ENCODE data around the gene SPACA7.

The SPACA7 gene

DNA sequence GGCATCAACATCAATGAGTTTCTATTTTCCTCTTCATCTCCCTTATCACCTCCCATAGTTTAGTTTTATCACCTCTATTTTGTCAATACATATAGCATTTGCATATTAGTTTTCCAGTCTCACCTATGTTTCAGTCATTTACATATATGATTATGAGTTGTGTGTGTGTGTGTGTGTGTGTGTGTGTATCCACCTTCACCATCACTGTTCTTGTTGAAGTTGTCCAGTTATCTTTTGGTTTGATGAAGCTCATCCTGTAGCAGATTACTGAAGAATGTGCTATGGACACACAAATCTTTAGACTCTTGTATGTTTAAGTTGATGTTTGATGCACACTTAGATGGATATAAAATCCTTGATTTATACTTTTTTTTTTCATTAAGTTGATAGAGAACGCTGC is 40.5 kb downstream of the SPACA7 start:
- no peak for TF ChIP-seq CSRNP3 (CRISPR knock-in tag; IDR thresholded peaks at IDR 0.05)
- TF ChIP-seq ARNTL (CRISPR knock-in tag; IDR thresholded peaks at IDR 0.05; ENCODE audit: borderline replicate concordance, low read depth), result no peak
- no peak for TF ChIP-seq CREB5 (CRISPR knock-in tag; IDR thresholded peaks at IDR 0.05; ENCODE audit: low read depth)
- no peak for TF ChIP-seq TSHZ2 (CRISPR knock-in tag; IDR thresholded peaks at IDR 0.05)
- TF ChIP-seq ZNF565 (CRISPR knock-in tag; conservative IDR thresholded peaks at IDR 0.05; ENCODE audit: low read depth), result no peak
- TF ChIP-seq ESRRG (CRISPR knock-in tag; IDR thresholded peaks at IDR 0.05), result no peak
- TF ChIP-seq POU6F1 (CRISPR knock-in tag; IDR thresholded peaks at IDR 0.05; ENCODE audit: borderline replicate concordance, low read depth), result no peak
- TF ChIP-seq ZNF8 (CRISPR knock-in tag; IDR thresholded peaks at IDR 0.05), result no peak
- TF ChIP-seq ZFP30 (CRISPR knock-in tag; IDR thresholded peaks at IDR 0.05), result no peak
- TF ChIP-seq TCF4 (CRISPR knock-in tag; IDR thresholded peaks at IDR 0.05; ENCODE audit: borderline replicate concordance), result no peak
- TF ChIP-seq OSR1 (CRISPR knock-in tag; IDR thresholded peaks at IDR 0.05), result no peak
- TF ChIP-seq ZNF70 (CRISPR knock-in tag; IDR thresholded peaks at IDR 0.05), result no peak
- TF ChIP-seq PPARA (CRISPR knock-in tag; IDR thresholded peaks at IDR 0.05; ENCODE audit: borderline replicate concordance), result no peak
- no peak for TF ChIP-seq RARB (CRISPR knock-in tag; IDR thresholded peaks at IDR 0.05)
- TF ChIP-seq ZC3H10 (CRISPR knock-in tag; IDR thresholded peaks at IDR 0.05), result no peak
- no peak for TF ChIP-seq ZFP3 (CRISPR knock-in tag; IDR thresholded peaks at IDR 0.05)
- no peak for TF ChIP-seq BACH2 (CRISPR knock-in tag; IDR thresholded peaks at IDR 0.05; ENCODE audit: borderline replicate concordance)
- no peak for TF ChIP-seq GLIS3 (CRISPR knock-in tag; IDR thresholded peaks at IDR 0.05)
- no peak for TF ChIP-seq PATZ1 (CRISPR knock-in tag; IDR thresholded peaks at IDR 0.05; ENCODE audit: borderline replicate concordance)
- no peak for ATAC-seq

DNA sequence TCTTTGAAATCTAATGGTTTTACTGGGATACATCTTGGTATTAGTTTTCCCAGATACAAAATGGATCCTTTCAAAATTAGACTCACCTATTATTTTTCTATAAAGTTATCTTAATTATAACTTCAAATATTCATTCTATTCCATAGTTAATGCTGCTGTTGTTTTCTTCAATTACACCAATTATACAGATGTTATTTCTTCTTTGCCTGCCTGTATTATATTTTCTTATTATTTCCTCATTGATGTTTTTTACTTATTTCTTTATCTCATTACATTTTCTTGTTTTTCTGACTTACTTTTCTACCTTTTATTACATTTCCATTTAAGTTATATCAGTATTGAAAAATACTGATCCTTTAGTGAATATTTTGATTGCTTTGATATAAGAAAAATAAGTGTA is 40.9 kb downstream of the SPACA7 start:
- no peak for ATAC-seq
- no peak for TF ChIP-seq CSRNP3 (CRISPR knock-in tag; IDR thresholded peaks at IDR 0.05)
- no peak for TF ChIP-seq ZFP3 (CRISPR knock-in tag; IDR thresholded peaks at IDR 0.05)
- no peak for TF ChIP-seq RARB (CRISPR knock-in tag; IDR thresholded peaks at IDR 0.05)
- no peak for TF ChIP-seq TOX (CRISPR knock-in tag; IDR thresholded peaks at IDR 0.05; ENCODE audit: borderline replicate concordance)
- no peak for TF ChIP-seq ZC3H10 (CRISPR knock-in tag; IDR thresholded peaks at IDR 0.05)
- TF ChIP-seq CSDC2 (CRISPR knock-in tag; IDR thresholded peaks at IDR 0.05), result no peak
- no peak for TF ChIP-seq PPARA (CRISPR knock-in tag; IDR thresholded peaks at IDR 0.05; ENCODE audit: borderline replicate concordance)
- no peak for TF ChIP-seq TSHZ2 (CRISPR knock-in tag; IDR thresholded peaks at IDR 0.05)
- no peak for TF ChIP-seq OSR1 (CRISPR knock-in tag; IDR thresholded peaks at IDR 0.05)
- no peak for TF ChIP-seq PATZ1 (CRISPR knock-in tag; IDR thresholded peaks at IDR 0.05; ENCODE audit: borderline replicate concordance)
- TF ChIP-seq ZNF8 (CRISPR knock-in tag; IDR thresholded peaks at IDR 0.05), result no peak
- no peak for TF ChIP-seq CREB5 (CRISPR knock-in tag; IDR thresholded peaks at IDR 0.05; ENCODE audit: low read depth)
- TF ChIP-seq ZNF565 (CRISPR knock-in tag; conservative IDR thresholded peaks at IDR 0.05; ENCODE audit: low read depth), result no peak
- TF ChIP-seq ISL1 (CRISPR knock-in tag; IDR thresholded peaks at IDR 0.05), result no peak
- no peak for TF ChIP-seq TCF4 (CRISPR knock-in tag; IDR thresholded peaks at IDR 0.05; ENCODE audit: borderline replicate concordance)

Data from SK-N-SH treated with all-trans-retinoic acid at 6 μM for 48 hours (cell line).